Esophagus mucosa (tissue), 1 donor: ENCODE data around the gene PHLPP1. TPM values are rescaled to one million over a fixed set of nuclear protein-coding genes. Genes with fewer than 3 reads are reported as not detected.
"Not testable (repeated sequence)": the region's sequence is repeated elsewhere in the genome, so short reads cannot be mapped to it uniquely, and the experiment has no call there.

Experiments used
- ATAC-seq: fragments of 200-7000 bp; cut with Tn5 transposase; one replicate; pipeline ENCODE4 v1.9.1; 2020
- total RNA-seq: library from RNA; stranded (reverse); gene quantifications from one replicate; pipeline ENCODE4 v1.2.4, GENCODE V29; 2023
- donor health status: DM: yes; HTN: yes; CAD: no.

PHLPP1 gene
- total RNA-seq, 1 donor from 2014 or later, result 17.7 TPM

DNA sequence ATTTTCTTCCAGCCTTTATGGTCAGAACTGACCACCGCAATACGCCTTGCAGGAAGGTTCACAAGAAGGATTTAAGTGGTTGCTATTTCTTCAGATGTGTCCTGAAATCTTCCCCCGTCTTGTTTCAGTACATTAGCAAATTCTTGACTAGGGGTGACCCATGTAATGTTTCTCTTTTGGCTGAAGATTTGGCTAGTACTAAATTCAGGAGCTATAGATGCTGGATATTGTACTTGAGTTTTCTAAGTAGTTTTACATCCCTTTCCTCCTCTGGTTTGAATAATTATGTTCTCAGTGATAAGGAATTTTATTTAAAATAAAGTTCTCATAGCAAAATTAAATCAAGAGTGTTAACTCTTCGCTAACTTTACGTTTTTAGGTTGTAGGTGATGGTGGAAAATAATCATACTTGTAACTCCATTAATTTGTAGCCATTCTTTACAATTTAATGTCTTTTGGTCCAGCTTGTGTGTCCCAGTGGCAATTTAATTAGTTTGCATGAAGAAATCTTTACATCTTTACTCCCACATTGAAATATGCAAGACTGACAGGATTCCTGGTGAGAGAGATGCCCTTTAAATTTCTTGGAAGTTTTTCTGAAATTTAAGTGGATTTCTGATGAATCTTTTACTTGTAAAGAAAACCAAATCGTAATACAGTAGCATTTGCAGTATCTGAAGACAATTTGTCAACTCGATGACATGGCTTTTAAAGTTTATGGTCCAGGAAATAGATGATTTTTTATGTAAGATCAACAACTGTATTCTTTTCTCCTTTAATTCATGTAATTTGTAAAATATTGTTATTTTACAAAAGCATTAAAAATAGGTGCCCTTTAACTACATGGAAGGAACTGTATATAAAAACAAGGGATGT, 2.8 kb downstream of the PHLPP1 start:
- no peak for ATAC-seq

DNA sequence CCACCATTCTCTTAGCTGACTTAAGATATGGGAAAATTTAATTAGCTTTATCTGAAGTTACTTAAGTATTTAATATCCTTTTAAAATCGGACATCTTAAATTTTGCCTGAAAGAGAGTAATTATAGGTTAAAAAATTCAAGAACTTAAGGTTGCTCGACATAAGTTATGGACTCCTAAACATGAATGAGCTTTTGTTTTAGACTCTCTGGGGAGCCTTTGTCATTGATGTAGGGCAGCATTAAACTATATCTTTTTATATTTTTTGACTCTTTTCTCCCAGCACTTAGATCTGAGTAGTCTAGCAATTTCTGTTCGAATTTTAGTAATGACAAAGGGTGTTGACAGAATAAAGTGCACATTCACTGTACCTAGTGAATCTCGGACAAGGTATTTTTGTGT, 4.7 kb downstream of the PHLPP1 start:
- no peak for ATAC-seq

DNA sequence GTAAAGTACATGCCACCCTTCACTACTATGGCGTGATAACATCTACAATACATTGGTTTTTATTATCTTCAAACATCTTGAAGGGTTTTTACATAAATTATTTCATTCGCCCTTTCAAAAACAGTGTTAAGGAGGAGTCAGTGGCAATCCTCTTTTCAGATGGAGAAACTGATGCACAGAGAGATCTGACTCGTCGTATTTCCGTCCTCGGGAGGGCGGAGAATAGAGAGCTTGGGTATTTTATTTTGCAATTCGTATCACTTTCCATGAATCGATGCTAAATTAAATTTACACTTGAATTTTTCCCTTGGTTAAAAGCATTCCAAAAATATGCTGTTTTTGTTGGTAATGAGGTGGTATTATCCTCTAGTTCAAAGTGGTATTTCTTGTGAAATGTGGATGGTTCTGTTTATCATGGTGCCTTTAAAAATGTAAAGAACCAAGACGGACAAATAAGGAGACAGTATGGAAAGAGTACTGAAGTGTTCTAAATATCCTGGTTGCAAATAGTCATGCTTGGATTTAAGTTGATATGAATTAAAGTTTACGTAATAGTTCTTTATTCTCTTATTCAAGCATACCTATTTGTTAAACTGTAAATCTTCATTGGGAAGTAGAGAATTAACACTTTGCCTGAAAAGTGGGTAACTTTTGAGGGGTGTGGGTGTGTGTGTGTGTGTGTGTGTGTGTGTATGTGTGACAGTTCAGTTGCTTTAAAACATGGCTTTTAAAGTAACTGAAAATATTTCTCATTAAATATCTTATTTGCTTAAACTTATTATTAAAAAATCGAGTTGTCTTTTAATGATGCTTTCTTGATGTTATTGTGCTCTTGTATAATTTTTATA, 5.6 kb downstream of the PHLPP1 start:
- ATAC-seq, result no peak

DNA sequence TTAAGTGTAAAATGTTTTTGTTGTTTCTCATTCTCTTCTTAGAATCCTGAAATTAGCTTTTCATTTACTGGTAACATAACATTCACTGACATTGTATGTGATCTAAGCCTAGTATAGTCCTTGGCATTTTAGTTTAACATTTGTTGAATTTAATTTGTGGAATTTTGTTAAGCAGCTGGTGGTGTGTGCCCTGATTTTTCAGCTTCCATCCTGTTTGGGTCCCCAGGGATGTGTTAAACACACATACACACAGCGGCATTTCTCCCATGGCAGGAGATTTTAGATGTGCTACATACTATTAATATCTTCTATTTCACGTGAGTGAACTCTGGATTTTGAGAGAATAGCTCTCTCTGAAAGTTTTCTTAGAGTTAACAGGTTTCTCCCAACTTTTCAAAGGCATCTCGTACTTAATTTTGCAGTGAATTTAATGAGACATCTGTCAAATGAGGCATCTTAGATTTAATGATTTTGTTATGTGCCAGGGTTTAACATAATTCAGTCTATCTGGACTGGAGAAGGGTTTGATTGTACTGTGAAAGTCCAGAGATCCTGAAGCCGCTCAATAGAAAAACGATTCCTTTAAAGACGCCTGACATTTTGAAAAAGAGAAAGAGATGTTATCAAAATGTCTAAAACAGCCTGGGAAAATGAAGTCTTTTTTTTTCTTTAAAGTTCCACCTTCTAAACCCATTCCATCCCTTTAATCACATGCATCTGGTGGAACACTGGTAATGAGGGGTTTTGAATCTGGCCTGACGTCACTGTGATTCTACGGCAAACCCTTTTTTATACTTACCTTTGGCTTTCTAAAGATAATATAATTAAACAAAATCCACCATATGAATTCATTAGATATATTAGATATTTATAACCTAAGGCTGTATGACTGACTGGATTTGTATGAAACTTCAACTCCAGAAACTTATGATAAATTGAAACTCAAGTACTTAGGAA, 6.8 kb downstream of the PHLPP1 start:
- no peak for ATAC-seq

DNA sequence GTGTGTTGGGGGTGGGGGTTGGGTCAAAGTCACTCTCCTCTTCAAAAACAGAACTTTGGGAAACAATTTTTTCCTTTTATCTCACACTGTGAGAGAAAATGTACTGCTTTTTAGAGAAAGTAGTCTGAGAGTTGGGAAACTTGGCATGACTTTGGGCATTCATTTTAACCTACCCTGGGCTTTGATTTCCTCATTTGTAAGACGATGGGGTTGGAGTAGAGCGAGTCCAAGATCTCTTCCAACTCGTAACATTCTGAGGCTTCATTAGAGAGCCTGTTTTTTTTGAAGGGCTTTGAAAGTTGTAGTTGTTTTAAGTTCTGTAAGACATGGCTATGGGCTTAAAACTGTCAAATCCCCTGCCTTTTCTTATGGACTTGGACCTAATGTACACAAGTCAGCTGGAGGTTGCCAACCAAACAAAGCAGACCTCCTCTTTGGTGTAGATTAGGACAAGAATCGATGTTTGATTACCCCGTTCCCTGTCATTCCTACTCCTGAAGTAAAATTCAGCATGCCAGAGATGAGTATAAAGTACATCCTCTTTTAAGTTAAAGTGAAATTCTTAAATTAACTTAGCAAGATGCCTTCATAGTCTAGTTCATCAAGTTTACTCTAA, 8.4 kb downstream of the PHLPP1 start:
- ATAC-seq, result no peak

DNA sequence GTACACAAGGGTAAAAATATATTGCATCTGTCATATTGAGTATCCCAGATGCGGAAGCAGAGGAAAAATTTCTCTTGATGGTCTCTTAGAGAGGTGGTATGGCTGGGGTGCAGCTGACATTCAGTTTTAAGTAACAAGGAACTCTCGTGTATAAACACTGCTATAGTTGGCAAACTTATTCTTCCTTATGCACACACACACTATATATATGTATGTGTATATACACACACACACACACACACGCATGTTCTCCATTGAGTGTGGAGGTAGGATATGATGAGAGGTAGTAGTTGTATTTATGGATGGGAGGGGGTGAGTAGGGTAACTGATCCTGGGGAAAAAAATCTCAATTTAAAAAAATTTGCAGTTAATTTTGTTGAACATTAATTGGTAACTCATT, 10.6 kb downstream of the PHLPP1 start:
- no peak for ATAC-seq

DNA sequence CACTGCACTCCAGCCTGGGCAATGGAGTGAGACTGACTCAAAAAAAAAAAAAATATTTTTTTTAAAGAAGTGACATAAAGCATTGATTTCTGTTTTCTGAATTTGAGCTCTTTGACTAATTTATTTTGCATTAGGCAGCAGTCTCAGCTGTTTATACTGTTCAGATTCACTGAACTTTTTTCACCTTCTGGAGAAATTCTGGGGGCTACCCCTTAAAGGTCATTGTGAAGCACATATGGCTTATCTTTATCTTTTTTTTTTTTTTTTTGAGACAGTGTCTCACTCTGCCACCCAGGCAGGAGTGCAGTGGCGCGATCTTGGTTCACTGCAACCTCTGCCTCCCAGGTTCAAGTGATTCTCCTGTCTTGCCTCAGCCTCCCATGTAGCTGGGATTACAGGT, 12.9 kb downstream of the PHLPP1 start:
- ATAC-seq, result no peak

DNA sequence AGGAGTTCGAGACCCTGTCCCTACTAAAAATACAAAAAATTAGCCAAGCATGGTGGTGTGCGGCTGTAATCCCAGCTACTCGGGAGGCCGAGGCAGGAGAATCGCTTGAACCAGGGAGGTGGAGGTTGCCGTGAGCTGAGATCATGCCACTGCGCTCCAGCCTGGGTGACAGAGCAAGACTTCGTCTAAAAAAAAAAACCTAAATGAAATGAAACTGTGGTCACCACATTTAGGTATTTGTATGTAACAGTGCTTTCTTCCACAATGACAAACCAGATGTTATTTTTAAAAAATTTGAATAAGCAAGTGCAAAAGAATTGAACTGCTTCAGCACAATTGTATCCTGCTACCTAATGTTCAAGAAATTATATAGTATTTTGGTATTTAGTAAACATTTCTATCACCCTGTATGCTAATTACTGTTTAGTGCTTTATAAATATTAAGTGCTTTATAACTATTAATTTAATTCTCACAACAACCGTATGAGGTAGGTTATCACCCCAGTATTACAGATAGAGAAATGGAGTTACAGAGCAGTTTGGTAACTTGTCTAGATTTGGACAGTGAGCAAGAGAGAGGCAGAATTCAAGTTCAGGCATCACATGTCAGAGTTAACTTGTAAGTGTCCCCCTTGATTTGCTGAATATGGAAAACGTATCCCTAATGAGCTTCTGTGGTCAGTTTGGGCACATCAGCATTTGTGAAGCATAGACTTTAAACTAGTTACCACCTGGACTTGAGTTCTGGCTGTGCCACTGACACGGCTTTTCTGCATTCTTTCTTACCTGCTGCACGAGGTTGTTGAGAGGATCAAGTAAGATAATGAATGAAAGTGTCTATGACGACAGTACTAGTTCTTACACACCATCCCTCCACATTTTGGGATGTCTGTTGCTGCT, 14.4 kb downstream of the PHLPP1 start:
- ATAC-seq, result no peak

DNA sequence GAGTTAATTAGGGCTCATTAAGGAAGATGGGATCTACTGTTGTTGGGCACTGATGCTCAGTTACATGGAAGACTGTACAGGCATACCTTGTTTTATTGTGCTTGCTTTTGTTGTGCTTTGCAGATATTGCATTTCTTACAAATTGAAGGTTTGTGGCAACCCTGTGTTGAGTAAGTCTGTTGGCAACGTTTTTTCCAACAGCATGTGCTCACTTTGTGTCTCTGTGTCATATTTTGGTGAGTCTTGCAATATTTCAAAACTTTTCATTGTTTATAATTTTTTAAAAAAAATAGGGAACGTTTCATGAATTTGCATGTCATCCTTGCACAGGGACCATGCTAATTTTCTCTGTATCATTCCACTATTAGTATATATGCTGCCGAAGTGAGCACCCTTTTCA, 15.6 kb downstream of the PHLPP1 start:
- ATAC-seq, result no peak

DNA sequence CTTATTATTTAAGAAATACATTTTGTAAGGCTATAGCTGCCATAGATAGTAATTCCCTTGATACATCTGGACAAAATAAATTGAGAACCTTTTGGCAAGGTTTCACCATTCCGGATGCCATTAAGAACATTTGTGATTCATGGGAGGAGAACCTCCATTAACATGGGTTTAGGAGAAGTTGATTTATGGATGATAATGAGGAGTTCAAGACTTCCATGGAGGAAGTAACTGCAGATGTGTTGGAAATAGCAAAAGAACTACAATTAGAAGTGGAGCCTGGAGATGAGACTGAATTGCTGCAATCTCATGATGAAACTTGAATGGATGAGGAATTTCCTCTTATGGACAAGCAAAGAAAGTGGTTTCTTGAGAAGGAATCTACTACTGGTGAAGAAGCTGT, 17.3 kb downstream of the PHLPP1 start:
- ATAC-seq, result no peak

DNA sequence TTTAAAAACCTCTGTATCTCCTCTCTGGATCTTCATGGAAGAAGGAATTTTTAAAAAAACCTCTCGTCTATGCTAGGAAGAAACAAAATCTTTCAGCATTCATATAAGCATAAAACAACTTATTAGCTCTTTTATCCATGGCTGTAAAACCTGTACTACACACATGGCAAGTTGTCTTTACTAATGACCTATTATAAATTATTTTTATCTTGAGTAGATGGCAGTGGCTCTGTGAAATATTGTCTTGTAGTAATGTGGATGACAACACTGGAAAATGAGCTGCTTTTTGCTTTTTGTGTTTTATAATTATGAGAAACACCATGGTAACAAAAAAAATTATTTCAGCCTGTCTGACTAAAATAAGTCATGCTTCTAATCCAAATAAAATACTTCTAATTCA, 18.9 kb downstream of the PHLPP1 start:
- no peak for ATAC-seq

DNA sequence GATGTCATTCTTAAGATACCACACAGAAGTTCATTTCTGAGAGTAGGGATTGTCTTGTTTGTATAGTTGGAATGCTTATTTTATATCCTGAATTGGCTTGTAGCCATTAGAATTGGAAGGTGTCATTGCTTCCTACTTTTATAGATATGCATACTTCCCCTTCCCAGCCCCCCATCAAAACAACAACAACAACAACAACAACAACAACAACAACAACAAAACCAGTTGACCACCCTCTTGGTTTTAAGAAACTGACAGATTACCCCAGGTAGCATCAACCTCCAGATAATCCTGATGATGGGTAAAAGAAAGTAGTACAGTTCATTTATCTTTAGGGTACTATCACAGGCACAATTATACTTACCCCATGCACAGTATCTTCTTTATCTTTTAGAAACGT, 20.0 kb downstream of the PHLPP1 start:
- ATAC-seq, result no peak

DNA sequence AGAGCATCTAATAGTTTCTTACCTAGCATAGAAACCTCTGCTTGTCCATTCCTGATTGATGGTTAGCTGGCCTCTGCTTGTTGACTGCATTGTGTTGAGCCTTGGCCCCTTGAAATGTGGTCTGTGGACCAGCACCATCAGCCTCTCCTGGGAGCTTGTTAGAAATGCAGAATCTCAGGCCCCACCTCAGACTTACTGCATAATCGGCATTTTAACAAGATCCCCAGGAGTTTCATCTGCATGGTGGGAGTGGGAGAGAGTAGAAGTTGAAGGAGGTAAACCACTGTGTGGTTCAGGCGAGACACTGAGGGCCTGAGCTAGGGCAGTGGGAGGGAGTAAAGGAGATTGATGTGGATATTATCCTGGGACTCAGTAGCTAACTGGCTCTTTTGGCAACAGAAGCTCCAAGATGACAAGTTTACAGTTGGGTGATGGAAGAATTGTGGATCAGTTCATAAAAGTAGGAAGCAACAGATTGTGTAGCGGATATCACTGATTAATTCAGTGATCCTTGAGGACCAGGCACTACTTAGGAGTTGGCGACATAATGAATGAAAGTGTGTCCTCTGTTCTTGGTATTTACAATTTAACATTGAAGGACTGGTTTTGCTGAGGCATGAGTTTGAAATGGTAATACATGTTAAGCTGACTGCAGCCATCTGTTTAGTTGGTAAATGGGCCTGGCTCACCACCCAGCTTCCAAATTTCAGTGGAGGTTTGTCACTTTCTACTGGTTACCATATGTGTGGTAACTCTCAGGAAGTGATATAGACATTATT, 20.9 kb downstream of the PHLPP1 start:
- ATAC-seq, result no peak

DNA sequence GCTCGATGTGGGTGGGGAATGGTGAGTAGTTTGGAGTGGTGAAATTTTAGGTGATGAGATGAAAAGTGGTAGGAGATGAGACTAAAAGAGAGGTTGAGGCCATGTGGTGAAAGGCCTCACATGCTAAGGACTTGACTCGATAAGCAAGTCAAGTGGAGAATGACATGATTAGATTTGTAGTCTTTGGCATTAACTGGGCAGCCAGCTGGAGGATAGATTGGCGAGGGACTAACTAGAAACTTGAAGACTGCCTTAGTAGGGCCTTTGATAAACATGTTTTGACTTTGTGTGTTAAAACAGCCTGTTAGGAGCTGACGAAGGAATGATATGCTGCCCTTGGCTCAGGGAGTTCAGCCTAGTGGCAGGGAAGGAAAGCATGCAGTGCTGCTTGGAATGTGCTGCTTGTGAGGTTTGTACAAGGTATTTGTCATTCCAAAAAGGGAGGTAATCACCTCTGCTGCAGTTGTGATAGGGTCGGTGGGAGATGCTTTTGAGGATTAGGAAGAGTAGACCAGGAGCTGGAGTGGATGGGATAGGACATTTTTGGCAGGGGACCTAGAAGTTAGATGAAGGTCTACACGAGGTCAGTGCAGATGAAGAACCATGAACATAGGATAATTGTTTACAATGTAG, 22.0 kb downstream of the PHLPP1 start:
- ATAC-seq, result no peak

DNA sequence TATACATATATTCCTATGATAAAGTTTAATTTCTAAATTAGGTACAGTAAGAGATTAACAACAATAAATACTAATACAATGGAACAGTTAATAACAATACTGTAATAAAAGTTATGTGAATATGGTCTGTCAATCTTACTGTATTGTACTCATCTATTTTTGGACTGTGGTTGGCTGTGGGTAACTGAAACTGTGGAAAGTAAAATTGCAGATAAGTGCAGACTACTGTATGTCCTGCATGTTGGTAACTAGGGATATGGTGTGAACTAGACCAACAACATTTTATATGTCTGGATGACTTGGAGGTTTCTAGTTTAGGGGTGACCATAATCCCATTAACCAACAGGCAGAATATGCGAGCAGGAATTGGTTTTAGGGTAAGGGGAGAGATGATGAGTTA, 23.3 kb downstream of the PHLPP1 start:
- ATAC-seq, result no peak

DNA sequence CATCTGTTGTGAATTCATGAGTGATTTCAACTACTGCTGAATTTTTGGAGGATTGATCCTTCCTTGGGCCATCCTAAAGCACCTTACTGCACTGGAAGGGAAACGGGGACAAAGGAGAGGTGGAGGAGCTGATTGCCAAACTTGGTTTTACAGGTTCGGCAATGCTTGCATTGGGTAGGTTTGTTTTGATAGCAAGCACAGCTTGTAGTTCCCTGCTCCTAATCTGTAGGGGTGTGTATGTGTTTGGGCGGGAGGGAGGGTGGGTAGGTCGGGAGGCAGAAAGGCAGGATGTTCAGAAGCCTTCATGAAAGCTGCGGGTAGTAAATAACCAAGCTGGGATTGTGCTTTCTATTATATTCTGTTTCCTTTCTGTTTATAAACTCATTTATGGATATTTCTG, 24.6 kb downstream of the PHLPP1 start:
- peak; percentile 49 for ATAC-seq

DNA sequence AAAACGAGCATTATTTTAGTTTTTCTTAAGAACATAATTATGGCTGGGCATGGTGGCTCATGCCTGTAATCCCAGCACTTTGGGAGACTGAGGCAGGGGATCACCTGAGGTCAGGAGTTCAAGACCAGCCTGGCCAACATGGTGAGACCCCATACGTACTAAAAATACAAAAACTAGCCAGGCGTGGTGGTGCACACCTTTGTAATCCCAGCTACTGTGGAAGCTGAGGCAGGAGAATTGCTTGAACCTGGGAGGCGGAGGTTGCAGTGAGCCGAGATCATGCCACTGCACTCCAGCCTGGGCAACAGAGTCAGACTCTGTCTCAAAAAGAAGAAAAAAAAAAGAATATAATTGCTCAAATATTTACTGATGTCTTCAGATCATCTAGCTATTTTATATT, 25.3 kb downstream of the PHLPP1 start:
- not testable (repeated sequence) for ATAC-seq

DNA sequence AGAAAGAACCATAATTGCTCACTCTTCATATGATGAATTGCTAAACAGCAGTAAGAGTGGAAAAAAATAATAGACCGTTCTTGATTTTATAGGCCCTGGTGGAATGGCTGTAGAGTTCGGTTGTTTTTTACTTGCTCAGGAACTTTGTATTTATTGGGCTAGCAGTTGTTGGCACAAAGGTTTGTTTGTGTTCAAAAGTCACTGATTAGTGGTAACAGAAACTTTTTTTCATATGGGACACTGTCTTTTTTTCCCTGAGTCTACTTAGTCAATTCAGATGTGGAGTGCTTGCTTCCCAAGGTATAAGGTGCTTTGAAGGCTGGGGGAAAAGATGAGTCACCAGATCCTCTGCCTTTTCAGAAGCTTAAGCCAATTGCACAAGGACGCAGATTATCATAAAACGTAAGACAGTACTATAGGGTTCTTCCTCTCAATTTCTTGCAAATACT, 25.8 kb downstream of the PHLPP1 start:
- peak; percentile 85 for ATAC-seq

DNA sequence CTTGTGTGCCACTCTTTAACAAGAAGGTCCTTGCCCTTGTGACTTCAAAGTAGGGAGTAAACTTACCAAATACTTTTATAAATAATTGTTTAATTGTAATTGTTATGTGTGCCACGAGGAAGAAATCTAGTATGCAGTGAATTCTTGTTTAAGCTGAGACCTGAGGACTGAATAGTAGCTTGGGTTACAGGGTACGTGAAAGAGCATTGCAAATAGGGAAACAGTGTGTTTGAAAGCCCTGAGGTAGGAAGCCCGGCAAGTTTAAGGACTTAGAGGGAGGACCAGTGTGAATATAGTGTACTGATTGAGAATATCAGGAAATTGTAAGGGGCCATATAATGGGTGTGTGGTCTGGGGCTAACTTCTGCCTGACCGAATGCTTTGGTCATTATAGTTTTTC, 26.2 kb downstream of the PHLPP1 start:
- peak; percentile 20 for ATAC-seq
